ENCODE results near the gene HS3ST4.

GRCh38 chr16:26015776-26016175, 324.0 kb downstream of the HS3ST4 start:
- TF ChIP-seq BRCA1 (IDR thresholded peaks at IDR 0.05; ENCODE audit: low read depth, low read length) (no peak), HDAC6 (IDR thresholded peaks at IDR 0.05; ENCODE audit: unreplicated experiment) (no peak), POLR2AphosphoS5 (IDR thresholded peaks at IDR 0.05; ENCODE audit: low read length) (no peak)

All from GM12878 (cell line).